K562 (cell line): Measurements from ENCODE around the gene LDB1. TPM values are rescaled to one million over a fixed set of nuclear protein-coding genes. Genes with fewer than 3 reads are reported as not detected.
A peak's percentile ranks its signal among the peaks of the same experiment; 100 is the strongest.

Experiments
- CCNT2 ChIP-seq: IDR thresholded peaks from 2 replicates; pipeline ENCODE4 v1.6.1; 2011; ENCODE audit warnings: borderline replicate concordance, low read depth, mild to moderate bottlenecking, moderate library complexity, mixed read lengths, low read length; ENCODE audit not compliant: insufficient read length; ENCODE audit errors: extremely low read depth
- CHD1 ChIP-seq: fragments of 200-600 bp; sonication (generic); IDR thresholded peaks from one replicate; pipeline ENCODE4 v1.6.1; 2012; ENCODE audit warnings: mild to moderate bottlenecking, moderate library complexity, low read length, inconsistent platforms
- FOXM1 ChIP-seq, 2 experiments: fragments of 450-650 bp in 1 of 2; sonication (generic) in 1 of 2; formaldehyde crosslinking in 1 of 2; IDR thresholded peaks; 2 replicates each; pipeline versions ENCODE4 v1.6.1 to v1.9.0; 2017 to 2022; ENCODE audit warnings: low read depth in 2 of 2, mild to moderate bottlenecking in 2 of 2, missing genetic modification reagents in 1 of 2, moderate library complexity in 1 of 2
- MEF2D ChIP-seq: conservative IDR thresholded peaks from 2 replicates; pipeline ENCODE4 v1.6.1; 2016; ENCODE audit warnings: low read depth, missing genetic modification characterization, missing compliant biosample characterization
- NFE2L1 ChIP-seq: fragments of 450-650 bp; IDR thresholded peaks from 2 replicates; pipeline ENCODE4 v1.6.1; 2016; ENCODE audit warnings: missing genetic modification characterization, low read depth, mild to moderate bottlenecking, missing compliant biosample characterization, moderate library complexity, borderline replicate concordance
- PHF8 ChIP-seq: fragments of 200-600 bp; sonication (generic); IDR thresholded peaks from 2 replicates; pipeline ENCODE4 v1.6.1; 2012; ENCODE audit warnings: mixed run types, mild to moderate bottlenecking, inconsistent platforms, low read length, moderate library complexity, borderline replicate concordance
- SMAD4 ChIP-seq: fragments of 250-450 bp; sonication (Bioruptor Pico); conservative IDR thresholded peaks from 2 replicates; pipeline ENCODE4 v1.8.0; 2021; ENCODE audit warnings: inconsistent platforms, mild to moderate bottlenecking, moderate library complexity
- SMARCC2 ChIP-seq: fragments of 450-650 bp; IDR thresholded peaks from 2 replicates; pipeline ENCODE4 v1.6.1; 2017; ENCODE audit warnings: antibody characterized with exemption, moderate library complexity, mild to moderate bottlenecking, low read depth
- SRSF7 ChIP-seq: fragments of 200-400 bp; formaldehyde crosslinking; optimal IDR thresholded peaks from 2 replicates; pipeline ENCODE3; 2017; ENCODE audit warnings: mild to moderate bottlenecking, low read depth, low read length
- polyA plus RNA-seq, 8 experiments: library from polyadenylated mRNA; depleted of rRNA in 4 of 8; stranded (reverse) in 5 of 8; unstranded in 3 of 8; fragments of >200 nt; fragmentation: Nextera tagmentation in 2 of 8; fragmentation: Illumina TruSeq in 1 of 8; extraction: Ambion mirVana in 2 of 8; extraction: Trizol in 1 of 8; gene quantifications; 2 replicates each; pipeline versions ENCODE4 v1.2.1 to v1.2.3, GENCODE V29; 2011 to 2014; ENCODE audit warnings: inconsistent platforms in 1 of 8, missing spikeins in 1 of 8
- total RNA-seq, 7 experiments: library from RNA; depleted of rRNA in 6 of 7; stranded (reverse); fragments of >200 nt in 6 of 7; fragmentation: Illumina TruSeq in 2 of 7; extraction: Trizol in 2 of 7; gene quantifications; 2 replicates each; pipeline versions ENCODE4 v1.2.1 to v1.2.3, GENCODE V29; 2011 to 2021; ENCODE audit warnings: low replicate concordance in 1 of 7
- TF ChIP-seq, protein P1 (sequence below): sonication (generic); formaldehyde crosslinking; IDR thresholded peaks from 2 replicates; pipeline ENCODE4 v1.9.0; 2022; ENCODE audit warnings: mild to moderate bottlenecking, missing genetic modification reagents
- TF ChIP-seq, protein P2 (sequence below): fragments of 450-650 bp; IDR thresholded peaks from 2 replicates; pipeline ENCODE4 v1.6.1; 2017; ENCODE audit warnings: antibody characterized with exemption, mild to moderate bottlenecking
- TF ChIP-seq, protein P3 (sequence below): fragments of 450-650 bp; IDR thresholded peaks from 2 replicates; pipeline ENCODE4 v1.6.1; 2016; ENCODE audit warnings: borderline replicate concordance
- TF ChIP-seq, protein P4 (sequence below), 3 experiments: fragments of 200-800 bp in 1 of 3; fragments of 250-450 bp in 1 of 3; fragments of 450-650 bp in 1 of 3; sonication (Bioruptor Pico) in 1 of 3; sonication (Bioruptor generic) in 1 of 3; formaldehyde crosslinking in 1 of 3; IDR thresholded peaks; 2 replicates each; pipeline versions ENCODE4 v1.6.1 to v1.8.0; 2016 to 2022; ENCODE audit warnings: mild to moderate bottlenecking in 2 of 3, missing genetic modification characterization in 2 of 3, missing compliant biosample characterization in 1 of 3, moderate library complexity in 1 of 3

LDB1 gene
- total and polyA plus RNA-seq, 9 of the 15 experiments (the other 6 are each of a cell fraction or from before 2014, with no cell fraction given), result 1.9 to 137 (median 105) TPM

DNA sequence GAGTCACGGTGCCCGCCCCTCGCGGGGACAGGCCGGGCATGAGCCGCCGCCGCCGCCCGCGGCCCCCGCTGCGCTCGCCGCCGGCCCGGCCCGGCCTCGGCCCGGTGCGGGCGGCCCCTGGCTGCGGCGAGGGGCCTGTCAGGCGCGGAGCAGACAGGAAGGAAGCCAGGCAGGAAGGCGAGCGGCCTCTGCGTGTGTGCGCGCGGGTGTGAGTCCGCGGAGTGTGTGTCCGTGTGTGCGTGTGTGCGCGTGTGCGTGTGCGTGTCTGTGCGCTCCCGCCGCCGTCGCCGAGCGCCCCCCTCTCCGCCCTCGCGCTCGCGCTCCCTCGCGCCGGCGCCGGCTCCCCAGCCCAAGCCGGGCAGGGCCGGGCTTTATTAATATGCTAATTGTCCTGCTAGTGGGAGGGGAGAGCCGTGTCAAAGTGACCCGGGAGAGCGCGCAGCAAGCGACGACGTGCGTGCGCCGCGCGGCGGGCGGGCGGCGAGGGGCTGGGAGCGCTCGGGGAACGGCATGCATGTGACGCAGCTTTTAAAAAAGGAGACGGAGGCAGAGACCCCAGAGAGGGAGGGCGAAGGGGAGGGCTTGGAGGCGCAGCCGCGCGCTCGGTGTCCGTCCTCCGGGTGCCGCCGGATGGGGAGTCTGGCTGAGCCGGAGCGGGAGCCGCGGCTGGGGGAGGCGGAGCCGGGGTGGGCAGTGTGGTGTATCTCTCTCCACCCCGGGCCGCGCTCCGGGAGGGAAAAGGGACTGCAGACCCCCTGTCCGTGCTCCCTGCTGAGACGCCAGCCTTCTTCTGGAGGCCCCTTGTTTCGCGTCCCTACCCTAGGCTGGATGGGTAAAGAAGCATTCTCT, at the start of gene LDB1 (continued):
- TF ChIP-seq MEF2D (tag), result no peak
- no peak for TF ChIP-seq SMARCC2
- TF ChIP-seq SMAD4 (CRISPR knock-in tag), result peak; percentile 76
- TF ChIP-seq, protein P1, sequence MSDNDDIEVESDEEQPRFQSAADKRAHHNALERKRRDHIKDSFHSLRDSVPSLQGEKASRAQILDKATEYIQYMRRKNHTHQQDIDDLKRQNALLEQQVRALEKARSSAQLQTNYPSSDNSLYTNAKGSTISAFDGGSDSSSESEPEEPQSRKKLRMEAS, result 0 out of 2 replicates have a peak, but pooled peaks have one; percentile 17
- TF ChIP-seq, protein P2, sequence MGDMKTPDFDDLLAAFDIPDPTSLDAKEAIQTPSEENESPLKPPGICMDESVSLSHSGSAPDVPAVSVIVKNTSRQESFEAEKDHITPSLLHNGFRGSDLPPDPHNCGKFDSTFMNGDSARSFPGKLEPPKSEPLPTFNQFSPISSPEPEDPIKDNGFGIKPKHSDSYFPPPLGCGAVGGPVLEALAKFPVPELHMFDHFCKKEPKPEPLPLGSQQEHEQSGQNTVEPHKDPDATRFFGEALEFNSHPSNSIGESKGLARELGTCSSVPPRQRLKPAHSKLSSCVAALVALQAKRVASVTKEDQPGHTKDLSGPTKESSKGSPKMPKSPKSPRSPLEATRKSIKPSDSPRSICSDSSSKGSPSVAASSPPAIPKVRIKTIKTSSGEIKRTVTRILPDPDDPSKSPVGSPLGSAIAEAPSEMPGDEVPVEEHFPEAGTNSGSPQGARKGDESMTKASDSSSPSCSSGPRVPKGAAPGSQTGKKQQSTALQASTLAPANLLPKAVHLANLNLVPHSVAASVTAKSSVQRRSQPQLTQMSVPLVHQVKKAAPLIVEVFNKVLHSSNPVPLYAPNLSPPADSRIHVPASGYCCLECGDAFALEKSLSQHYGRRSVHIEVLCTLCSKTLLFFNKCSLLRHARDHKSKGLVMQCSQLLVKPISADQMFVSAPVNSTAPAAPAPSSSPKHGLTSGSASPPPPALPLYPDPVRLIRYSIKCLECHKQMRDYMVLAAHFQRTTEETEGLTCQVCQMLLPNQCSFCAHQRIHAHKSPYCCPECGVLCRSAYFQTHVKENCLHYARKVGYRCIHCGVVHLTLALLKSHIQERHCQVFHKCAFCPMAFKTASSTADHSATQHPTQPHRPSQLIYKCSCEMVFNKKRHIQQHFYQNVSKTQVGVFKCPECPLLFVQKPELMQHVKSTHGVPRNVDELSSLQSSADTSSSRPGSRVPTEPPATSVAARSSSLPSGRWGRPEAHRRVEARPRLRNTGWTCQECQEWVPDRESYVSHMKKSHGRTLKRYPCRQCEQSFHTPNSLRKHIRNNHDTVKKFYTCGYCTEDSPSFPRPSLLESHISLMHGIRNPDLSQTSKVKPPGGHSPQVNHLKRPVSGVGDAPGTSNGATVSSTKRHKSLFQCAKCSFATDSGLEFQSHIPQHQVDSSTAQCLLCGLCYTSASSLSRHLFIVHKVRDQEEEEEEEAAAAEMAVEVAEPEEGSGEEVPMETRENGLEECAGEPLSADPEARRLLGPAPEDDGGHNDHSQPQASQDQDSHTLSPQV, result 0 out of 2 replicates have a peak, but pooled peaks have one; percentile 18
- no peak for TF ChIP-seq FOXM1 (IDR thresholded peaks at IDR 0.05; ENCODE audit: low read depth)
- TF ChIP-seq FOXM1 (CRISPR knock-in tag; IDR thresholded peaks at IDR 0.05; ENCODE audit: low read depth), result 0 out of 2 replicates have a peak, but pooled peaks have one; percentile 32
- TF ChIP-seq, protein P3, sequence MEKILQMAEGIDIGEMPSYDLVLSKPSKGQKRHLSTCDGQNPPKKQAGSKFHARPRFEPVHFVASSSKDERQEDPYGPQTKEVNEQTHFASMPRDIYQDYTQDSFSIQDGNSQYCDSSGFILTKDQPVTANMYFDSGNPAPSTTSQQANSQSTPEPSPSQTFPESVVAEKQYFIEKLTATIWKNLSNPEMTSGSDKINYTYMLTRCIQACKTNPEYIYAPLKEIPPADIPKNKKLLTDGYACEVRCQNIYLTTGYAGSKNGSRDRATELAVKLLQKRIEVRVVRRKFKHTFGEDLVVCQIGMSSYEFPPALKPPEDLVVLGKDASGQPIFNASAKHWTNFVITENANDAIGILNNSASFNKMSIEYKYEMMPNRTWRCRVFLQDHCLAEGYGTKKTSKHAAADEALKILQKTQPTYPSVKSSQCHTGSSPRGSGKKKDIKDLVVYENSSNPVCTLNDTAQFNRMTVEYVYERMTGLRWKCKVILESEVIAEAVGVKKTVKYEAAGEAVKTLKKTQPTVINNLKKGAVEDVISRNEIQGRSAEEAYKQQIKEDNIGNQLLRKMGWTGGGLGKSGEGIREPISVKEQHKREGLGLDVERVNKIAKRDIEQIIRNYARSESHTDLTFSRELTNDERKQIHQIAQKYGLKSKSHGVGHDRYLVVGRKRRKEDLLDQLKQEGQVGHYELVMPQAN, result peak; percentile 54; the same call in 1 of the 2 replicates
- peak; percentile 64 for TF ChIP-seq CCNT2
- peak; percentile 68 for TF ChIP-seq CHD1
- no peak for TF ChIP-seq SRSF7
- peak; percentile 70; the same call in 1 of the 2 replicates for TF ChIP-seq PHF8
- TF ChIP-seq, protein P4, sequence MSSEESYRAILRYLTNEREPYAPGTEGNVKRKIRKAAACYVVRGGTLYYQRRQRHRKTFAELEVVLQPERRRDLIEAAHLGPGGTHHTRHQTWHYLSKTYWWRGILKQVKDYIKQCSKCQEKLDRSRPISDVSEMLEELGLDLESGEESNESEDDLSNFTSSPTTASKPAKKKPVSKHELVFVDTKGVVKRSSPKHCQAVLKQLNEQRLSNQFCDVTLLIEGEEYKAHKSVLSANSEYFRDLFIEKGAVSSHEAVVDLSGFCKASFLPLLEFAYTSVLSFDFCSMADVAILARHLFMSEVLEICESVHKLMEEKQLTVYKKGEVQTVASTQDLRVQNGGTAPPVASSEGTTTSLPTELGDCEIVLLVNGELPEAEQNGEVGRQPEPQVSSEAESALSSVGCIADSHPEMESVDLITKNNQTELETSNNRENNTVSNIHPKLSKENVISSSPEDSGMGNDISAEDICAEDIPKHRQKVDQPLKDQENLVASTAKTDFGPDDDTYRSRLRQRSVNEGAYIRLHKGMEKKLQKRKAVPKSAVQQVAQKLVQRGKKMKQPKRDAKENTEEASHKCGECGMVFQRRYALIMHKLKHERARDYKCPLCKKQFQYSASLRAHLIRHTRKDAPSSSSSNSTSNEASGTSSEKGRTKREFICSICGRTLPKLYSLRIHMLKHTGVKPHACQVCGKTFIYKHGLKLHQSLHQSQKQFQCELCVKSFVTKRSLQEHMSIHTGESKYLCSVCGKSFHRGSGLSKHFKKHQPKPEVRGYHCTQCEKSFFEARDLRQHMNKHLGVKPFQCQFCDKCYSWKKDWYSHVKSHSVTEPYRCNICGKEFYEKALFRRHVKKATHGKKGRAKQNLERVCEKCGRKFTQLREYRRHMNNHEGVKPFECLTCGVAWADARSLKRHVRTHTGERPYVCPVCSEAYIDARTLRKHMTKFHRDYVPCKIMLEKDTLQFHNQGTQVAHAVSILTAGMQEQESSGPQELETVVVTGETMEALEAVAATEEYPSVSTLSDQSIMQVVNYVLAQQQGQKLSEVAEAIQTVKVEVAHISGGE (CRISPR knock-in tag; IDR thresholded peaks at IDR 0.05), result peak in 2 of 3 experiments; percentile 15 to 64; a peak in 3 of 6 replicates
- no peak for TF ChIP-seq NFE2L1 (tag)
